WTC11 (cell line): ENCODE data around the gene ZFYVE16. TPM values are rescaled to one million over a fixed set of nuclear protein-coding genes. Genes with fewer than 3 reads are reported as not detected.

Experiments
- ATAC-seq: fragments of 200-7000 bp; cut with Tn5 transposase; 2 replicates; pipeline ENCODE4 v1.10.0; 2021; ENCODE audit warnings: mild to moderate bottlenecking, moderate library complexity
- CTCF ChIA-PET: fragments of 300-600 bp; sonication (Branson Sonifier 250); formaldehyde crosslinking; loops from one replicate; lab custom pipeline; 2021; ENCODE audit warnings: antibody characterized with exemption; lab: Charles Lee
- POLR2A ChIA-PET: fragments of 350-600 bp; sonication (Branson Sonifier 250); formaldehyde crosslinking; loops from one replicate; lab custom pipeline; 2021; ENCODE audit warnings: antibody characterized with exemption; lab: Charles Lee
- DNase-seq: peaks from one replicate; pipeline ENCODE4 v3.0.0; 2021; ENCODE audit warnings: low spot score
- H3K27ac Mint-ChIP-seq: 2 replicates; pipeline ENCODE4 v1.8.0; 2021; ENCODE audit warnings: mixed read lengths
- H3K27me3 Mint-ChIP-seq: 2 replicates; pipeline ENCODE4 v1.8.0; 2021; ENCODE audit warnings: low read depth, mild to moderate bottlenecking, moderate library complexity, mixed read lengths
- H3K36me3 Mint-ChIP-seq: 2 replicates; pipeline ENCODE4 v1.8.0; 2021; ENCODE audit warnings: mixed read lengths
- H3K4me1 Mint-ChIP-seq: 2 replicates; pipeline ENCODE4 v1.8.0; 2022; ENCODE audit warnings: mixed read lengths
- H3K4me3 Mint-ChIP-seq: 2 replicates; pipeline ENCODE4 v1.8.0; 2021; ENCODE audit warnings: mild to moderate bottlenecking, moderate library complexity, mixed read lengths
- H3K9me3 Mint-ChIP-seq: 2 replicates; pipeline ENCODE4 v1.8.0; 2021; ENCODE audit warnings: mixed read lengths
- AR ChIP-seq: fragments of 250-450 bp; sonication (Bioruptor Pico); IDR thresholded peaks from 2 replicates; pipeline ENCODE4 v1.9.0; 2021; ENCODE audit warnings: mild to moderate bottlenecking
- CBFB ChIP-seq: sonication (generic); formaldehyde crosslinking; IDR thresholded peaks from 2 replicates; pipeline ENCODE4 v1.8.1; 2022; ENCODE audit warnings: mild to moderate bottlenecking, low read depth, missing genetic modification reagents
- E2F1 ChIP-seq: sonication (generic); formaldehyde crosslinking; IDR thresholded peaks from 2 replicates; pipeline ENCODE4 v1.8.0; 2022; ENCODE audit warnings: mild to moderate bottlenecking, missing genetic modification reagents
- E2F5 ChIP-seq: sonication (generic); formaldehyde crosslinking; IDR thresholded peaks from 2 replicates; pipeline ENCODE4 v1.8.1; 2022; ENCODE audit warnings: mild to moderate bottlenecking, moderate library complexity, missing genetic modification reagents
- NFE2L1 ChIP-seq: sonication (generic); formaldehyde crosslinking; IDR thresholded peaks from 2 replicates; pipeline ENCODE4 v1.8.1; 2023; ENCODE audit warnings: missing genetic modification reagents
- NFYB ChIP-seq: sonication (generic); formaldehyde crosslinking; conservative IDR thresholded peaks from 2 replicates; pipeline ENCODE4 v1.8.0; 2022; ENCODE audit warnings: low read depth, missing genetic modification reagents
- NR1H2 ChIP-seq: sonication (generic); formaldehyde crosslinking; IDR thresholded peaks from 2 replicates; pipeline ENCODE4 v1.9.0; 2021; ENCODE audit warnings: mild to moderate bottlenecking, moderate library complexity, missing genetic modification reagents
- SP1 ChIP-seq: sonication (generic); formaldehyde crosslinking; conservative IDR thresholded peaks from 2 replicates; pipeline ENCODE4 v1.8.1; 2022; ENCODE audit warnings: missing genetic modification reagents
- ZBTB21 ChIP-seq: sonication (generic); formaldehyde crosslinking; IDR thresholded peaks from 2 replicates; pipeline ENCODE4 v1.8.1; 2023; ENCODE audit warnings: mild to moderate bottlenecking, missing genetic modification reagents, borderline replicate concordance
- ZNF396 ChIP-seq: fragments of 250-450 bp; sonication (Bioruptor Pico); IDR thresholded peaks from 2 replicates; pipeline ENCODE4 v1.8.0; 2021; ENCODE audit warnings: mild to moderate bottlenecking, moderate library complexity, borderline replicate concordance
- total RNA-seq: library from RNA; stranded (reverse); gene quantifications from 3 replicates; pipeline ENCODE4 v1.2.3, GENCODE V29; 2021
- TF ChIP-seq, protein P1 (sequence below): fragments of 250-450 bp; sonication (Bioruptor Pico); IDR thresholded peaks from 2 replicates; pipeline ENCODE4 v2.1.2; 2022; ENCODE audit warnings: mild to moderate bottlenecking, moderate library complexity

ZFYVE16 gene
- total RNA-seq, 1 experiment from 2014 or later: 25.3 TPM

- no peak for TF ChIP-seq CBFB
Measured at GRCh38 chr5:80507663-80508062, 99.8 kb downstream of the ZFYVE16 start (continued).

DNA sequence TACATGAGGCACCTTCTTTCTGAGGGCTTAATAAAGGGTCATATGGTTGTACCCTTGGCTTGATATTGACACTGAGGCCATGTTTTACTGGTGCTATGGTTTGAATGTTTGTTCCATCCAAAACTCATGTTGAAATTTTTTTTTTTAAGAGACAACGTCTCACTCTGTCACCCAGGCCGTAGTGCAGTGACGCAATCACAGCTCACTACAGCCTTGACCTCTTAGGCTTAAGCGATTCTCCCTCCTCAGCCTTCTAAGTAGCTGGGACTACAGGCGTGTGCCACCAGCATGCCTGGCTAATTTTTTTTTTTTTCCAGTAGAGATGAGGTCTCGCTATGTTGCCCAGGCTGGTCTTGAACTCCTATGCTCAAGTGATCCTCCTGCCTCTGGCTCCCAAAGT is 101.0 kb downstream of the ZFYVE16 start:
- ChIA-PET CTCF (interaction anchor here (1.9 kb wide), 1 partner anchor 27 kb away, joined by 5 read pairs; no protein-coding TSS in a partner anchor), POLR2A (no interaction called here)
- DNase-seq: no peak
- H3K9me3 Mint-ChIP-seq: no peaks in the 10 kb centered on the region
- H3K36me3 Mint-ChIP-seq: no peaks in the 10 kb centered on the region
- H3K4me3 Mint-ChIP-seq: no peak overlapping the region
- no peaks in the 10 kb centered on the region for H3K27me3 Mint-ChIP-seq
- ATAC-seq: no peak
- H3K4me1 Mint-ChIP-seq: 0 out of 2 replicates have a peak, but pooled peaks cover 5% of the 10 kb centered on the region
- no peak for TF ChIP-seq E2F5 (CRISPR knock-in tag)
- TF ChIP-seq E2F1 (CRISPR knock-in tag): no peak
- TF ChIP-seq ZBTB21 (CRISPR knock-in tag): no peak
- no peak for TF ChIP-seq ZNF396 (CRISPR knock-in tag)
- no peak overlapping the region for H3K27ac Mint-ChIP-seq

- CTCF ChIA-PET: interaction anchor here (1.9 kb wide), 1 partner anchor 28 kb away, joined by 5 read pairs; no protein-coding TSS in a partner anchor
- no peak overlapping the region for H3K4me3 Mint-ChIP-seq
- TF ChIP-seq NFYB (CRISPR knock-in tag) (no peak), SP1 (CRISPR knock-in tag) (no peak)
Measured at GRCh38 chr5:80509362-80509761, 101.5 kb downstream of the ZFYVE16 start.

GRCh38 chr5:80516826-80517225 is 109.0 kb downstream of the ZFYVE16 start:
- H3K4me1 Mint-ChIP-seq: no peaks in the 10 kb centered on the region
- TF ChIP-seq, protein P1, sequence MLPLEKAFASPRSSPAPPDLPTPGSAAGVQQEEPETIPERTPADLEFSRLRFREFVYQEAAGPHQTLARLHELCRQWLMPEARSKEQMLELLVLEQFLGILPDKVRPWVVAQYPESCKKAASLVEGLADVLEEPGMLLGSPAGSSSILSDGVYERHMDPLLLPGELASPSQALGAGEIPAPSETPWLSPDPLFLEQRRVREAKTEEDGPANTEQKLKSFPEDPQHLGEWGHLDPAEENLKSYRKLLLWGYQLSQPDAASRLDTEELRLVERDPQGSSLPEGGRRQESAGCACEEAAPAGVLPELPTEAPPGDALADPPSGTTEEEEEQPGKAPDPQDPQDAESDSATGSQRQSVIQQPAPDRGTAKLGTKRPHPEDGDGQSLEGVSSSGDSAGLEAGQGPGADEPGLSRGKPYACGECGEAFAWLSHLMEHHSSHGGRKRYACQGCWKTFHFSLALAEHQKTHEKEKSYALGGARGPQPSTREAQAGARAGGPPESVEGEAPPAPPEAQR (CRISPR knock-in tag): no peak
- no peak for TF ChIP-seq NR1H2
- no peak for TF ChIP-seq AR (CRISPR knock-in tag)
- TF ChIP-seq NFE2L1: no peak
- ATAC-seq: no peak

More at GRCh38 chr5:80509362-80509761, 101.5 kb downstream of the ZFYVE16 start:
- ATAC-seq: no peak
- Mint-ChIP-seq H3K27ac (no peak overlapping the region), H3K4me1 (0 out of 2 replicates have a peak, but pooled peaks cover 5% of the 10 kb centered on the region), H3K27me3 (no peaks in the 10 kb centered on the region), H3K36me3 (no peaks in the 10 kb centered on the region), H3K9me3 (no peaks in the 10 kb centered on the region)
- POLR2A ChIA-PET: no interaction called here
- no peak for DNase-seq

More at GRCh38 chr5:80516826-80517225, 109.0 kb downstream of the ZFYVE16 start:
- Mint-ChIP-seq H3K27ac (no peak overlapping the region), H3K9me3 (no peaks in the 10 kb centered on the region), H3K4me3 (no peak overlapping the region), H3K36me3 (no peaks in the 10 kb centered on the region), H3K27me3 (no peaks in the 10 kb centered on the region)
- ChIA-PET POLR2A (no interaction called here), CTCF (no interaction called here)
- no peak for DNase-seq

Other genes starting within 250 kb of the ZFYVE16 start
- gene SERINC5, start 152.0 kb upstream of the ZFYVE16 start, total RNA-seq: 128 to 139 TPM (median 139 TPM) in 3 replicates
- gene SPZ1, start 88.1 kb upstream of the ZFYVE16 start, total RNA-seq: not detected in 3 replicates
- gene FAM151B, start 80.0 kb downstream of the ZFYVE16 start, total RNA-seq: 0.48 to 0.94 TPM (median 0.62 TPM) in 3 replicates
- gene ANKRD34B, start 162.2 kb downstream of the ZFYVE16 start, total RNA-seq: 1.6 to 3.6 TPM (median 3.4 TPM) in 3 replicates
- 14.6 to 17.6 TPM (median 16.7 TPM) in 3 replicates for gene MSH3, start 246.6 kb downstream of the ZFYVE16 start, total RNA-seq
- 64.0 to 68.0 TPM (median 64.4 TPM) in 3 replicates for gene DHFR, start 246.9 kb downstream of the ZFYVE16 start, total RNA-seq